SH-SY5Y (cell line): ENCODE measurements around the gene ARHGEF25.

ENCODE experiments used
- GATA2 ChIP-seq: IDR thresholded peaks from 2 replicates; pipeline ENCODE4 v1.6.1; 2011; ENCODE audit warnings: mild to moderate bottlenecking, low read depth, low read length
- GATA3 ChIP-seq: IDR thresholded peaks from 2 replicates; pipeline ENCODE4 v1.6.1; 2011; ENCODE audit warnings: low read depth, mild to moderate bottlenecking, low read length, moderate library complexity

The ARHGEF25 gene

DNA sequence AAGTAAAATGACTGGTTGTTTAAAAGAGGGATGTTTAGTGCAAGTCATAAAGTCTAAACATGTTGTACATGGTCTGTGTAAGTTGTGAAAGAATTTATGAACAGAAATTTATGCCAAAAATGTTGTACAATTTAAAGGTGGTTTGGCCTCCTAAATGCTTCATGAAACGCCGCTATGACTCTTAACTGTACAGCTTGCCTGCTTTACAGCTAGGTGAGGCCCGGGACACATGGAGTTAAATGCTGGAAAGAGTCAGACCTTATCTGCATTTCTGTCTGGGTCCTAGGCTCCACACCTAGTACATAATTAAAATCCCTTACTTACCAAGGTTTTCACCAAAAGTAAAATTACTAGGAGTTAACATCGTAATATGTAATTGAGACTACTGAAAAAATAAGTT lies 50.1 kb downstream of the ARHGEF25 start:
- TF ChIP-seq GATA2 (no peak), GATA3 (no peak)
